Stimulated activated naive B cell treated with anti-CD40 and anti-IgM and Interleukin-4, amounts not matched to agents 10 μg/mL and 1 μg/mL and 100 μg/mL, for 72 hours (primary cell): ENCODE measurements around the gene NEK9.
A peak's percentile ranks its signal among the peaks of the same experiment; 100 is the strongest.
"Not testable (repeated sequence)": the region's sequence is repeated elsewhere in the genome, so short reads cannot be mapped to it uniquely, and the experiment has no call there.

Source experiments
- ATAC-seq, 2 donors: fragments of 150-1000 bp; cut with Tn5 transposase; replicated peaks; 2 replicates each; pipeline ENCODE4 v1.10.0; 2021; ENCODE audit warnings: moderate library complexity in 1 of 2
- DNase-seq: peaks from one replicate; pipeline ENCODE4 v3.0.0; 2021
- H3K27ac Mint-ChIP-seq: one replicate; pipeline ENCODE4 v1.8.0; 2022; ENCODE audit warnings: mild to moderate bottlenecking, mixed read lengths
- H3K27me3 Mint-ChIP-seq, 2 donors: one replicate each; pipeline ENCODE4 v1.8.0; 2022; ENCODE audit warnings: mixed read lengths in 2 of 2
- H3K36me3 Mint-ChIP-seq, 2 donors: one replicate each; pipeline ENCODE4 v1.8.0; 2022; ENCODE audit warnings: mixed read lengths in 2 of 2, mild to moderate bottlenecking in 1 of 2
- H3K4me1 Mint-ChIP-seq, 2 donors: one replicate each; pipeline ENCODE4 v1.8.0; 2022; ENCODE audit warnings: mixed read lengths in 2 of 2, mild to moderate bottlenecking in 1 of 2
- H3K4me3 Mint-ChIP-seq, 2 donors: one replicate each; pipeline ENCODE4 v1.8.0; 2022; ENCODE audit warnings: mild to moderate bottlenecking in 2 of 2, mixed read lengths in 2 of 2, moderate library complexity in 1 of 2
- H3K9me3 Mint-ChIP-seq, 2 donors: one replicate each; pipeline ENCODE4 v1.8.0; 2022; ENCODE audit warnings: mixed read lengths in 2 of 2, mild to moderate bottlenecking in 1 of 2

NEK9 gene

DNA sequence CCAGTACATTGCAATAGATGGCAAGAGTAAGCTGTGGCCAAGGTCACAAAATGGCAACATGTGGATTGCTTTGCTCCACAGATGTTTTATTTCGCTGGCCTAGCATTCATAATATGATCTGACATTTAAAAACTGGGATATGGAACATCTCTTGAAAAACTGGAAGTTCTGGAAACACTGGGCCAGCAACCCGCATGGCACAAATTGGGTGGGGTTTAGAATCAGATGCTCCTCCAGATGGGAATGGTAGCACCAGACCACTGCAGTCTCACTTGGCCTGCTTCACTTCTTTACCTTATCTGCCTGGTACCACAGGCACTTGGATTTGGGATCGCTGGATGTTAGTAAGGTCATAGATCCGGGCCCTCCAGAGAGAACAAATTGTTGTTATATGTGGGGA lies 47.3 kb downstream of the NEK9 start:
- no peaks in the 10 kb centered on the region for H3K9me3 Mint-ChIP-seq
- no peaks in the 10 kb centered on the region for H3K27me3 Mint-ChIP-seq
- no peaks in the 10 kb centered on the region for H3K4me1 Mint-ChIP-seq
- peaks cover 8 to 26% of the 10 kb centered on the region in 2 donors for H3K36me3 Mint-ChIP-seq
- H3K4me3 Mint-ChIP-seq, result no peak overlapping the region
- no peak overlapping the region for H3K27ac Mint-ChIP-seq
- ATAC-seq, result no peak
- no peak for DNase-seq

DNA sequence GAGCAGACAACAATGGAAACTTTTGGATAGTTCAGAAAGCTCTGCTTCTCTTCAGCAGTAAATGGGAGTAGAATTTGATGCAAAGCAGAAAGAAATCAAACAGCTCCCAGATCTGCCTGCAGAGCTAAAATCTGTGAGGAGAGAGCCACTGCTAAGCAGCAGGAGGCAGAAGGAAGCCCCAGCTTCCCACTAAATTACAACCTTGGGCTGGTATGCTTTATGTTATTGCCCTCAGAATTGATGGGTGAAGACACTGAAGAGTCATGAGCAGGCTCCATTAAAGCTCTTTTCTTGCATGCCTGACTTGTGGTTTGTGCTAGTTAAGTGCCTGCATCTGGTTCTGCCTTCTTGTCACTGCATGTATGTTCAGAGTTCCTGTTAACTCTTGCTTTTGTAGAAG lies 49.1 kb downstream of the NEK9 start:
- Mint-ChIP-seq H3K4me3 (no peak overlapping the region), H3K27me3 (no peaks in the 10 kb centered on the region), H3K4me1 (no peaks in the 10 kb centered on the region), H3K9me3 (no peaks in the 10 kb centered on the region), H3K27ac (no peak overlapping the region), H3K36me3 (peaks cover 0 to 12% of the 10 kb centered on the region in 2 donors)
- ATAC-seq (no peak), DNase-seq (no peak)

- no peak overlapping the region for H3K27ac Mint-ChIP-seq
- H3K9me3 Mint-ChIP-seq, result no peaks in the 10 kb centered on the region
- no peak overlapping the region for H3K4me3 Mint-ChIP-seq
These were observed 56.5 kb downstream of the NEK9 start for GRCh38 chr14:75070383-75070782.

GRCh38 chr14:75069811-75070145 lies 57.1 kb downstream of the NEK9 start:
- Mint-ChIP-seq H3K27me3 (no peaks in the 10 kb centered on the region), H3K4me3 (peak overlapping the region in 1 of 2 donors; percentile 39), H3K9me3 (no peaks in the 10 kb centered on the region), H3K36me3 (peaks cover 0 to under 1% of the 10 kb centered on the region in 2 donors), H3K4me1 (peaks cover 3 to 6% of the 10 kb centered on the region in 2 donors), H3K27ac (peak overlapping the region; percentile 90)
- DNase-seq (no peak), ATAC-seq (peak in 1 of 2 donors; percentile 2)

More at GRCh38 chr14:75070383-75070782, 56.5 kb downstream of the NEK9 start:
- ATAC-seq, result no peak
- Mint-ChIP-seq H3K36me3 (peaks cover 0 to 5% of the 10 kb centered on the region in 2 donors), H3K27me3 (no peaks in the 10 kb centered on the region), H3K4me1 (peaks cover 3 to 6% of the 10 kb centered on the region in 2 donors)
- no peak for DNase-seq

- Mint-ChIP-seq H3K27ac (peak within 1 kb of the TSS; percentile 90), H3K27me3 (no peaks in the 10 kb centered on the region), H3K36me3 (no peaks in the 10 kb centered on the region), H3K4me3 (peak within 1 kb of the TSS in 1 of 2 donors; percentile 39), H3K4me1 (peaks cover 3 to 6% of the 10 kb centered on the region in 2 donors), H3K9me3 (no peaks in the 10 kb centered on the region)
- peak; percentile 77 for DNase-seq
- ATAC-seq, result peak; percentile 91 to 93
These were observed 57.6 kb downstream of the NEK9 start, which contains the start of gene ZC2HC1C for GRCh38 chr14:75069121-75069810. Gene ZC2HC1C, plus strand, starts transcription at chr14:75069641. Its CDS starts 933 bp downstream, at chr14:75070574.

- Mint-ChIP-seq H3K27me3 (no peaks in the 10 kb centered on the region), H3K4me1 (peaks cover 3 to 14% of the 10 kb centered on the region in 2 donors), H3K36me3 (peaks cover 3% of the 10 kb centered on the region in 2 donors), H3K4me3 (no peak overlapping the region), H3K9me3 (no peaks in the 10 kb centered on the region), H3K27ac (no peak overlapping the region)
- ATAC-seq (peak in 1 of 2 donors; percentile 11), DNase-seq (no peak)
These were observed 58.3 kb downstream of the NEK9 start for GRCh38 chr14:75068294-75069120.

- not testable (repeated sequence) for ATAC-seq, DNase-seq, H3K9me3 Mint-ChIP-seq, H3K4me3 Mint-ChIP-seq, H3K27ac Mint-ChIP-seq, H3K27me3 Mint-ChIP-seq, H3K36me3 Mint-ChIP-seq
- peaks cover 8 to 20% of the 10 kb centered on the region in 2 donors for H3K4me1 Mint-ChIP-seq
These were observed 59.1 kb downstream of the NEK9 start for GRCh38 chr14:75067765-75068164.

DNA sequence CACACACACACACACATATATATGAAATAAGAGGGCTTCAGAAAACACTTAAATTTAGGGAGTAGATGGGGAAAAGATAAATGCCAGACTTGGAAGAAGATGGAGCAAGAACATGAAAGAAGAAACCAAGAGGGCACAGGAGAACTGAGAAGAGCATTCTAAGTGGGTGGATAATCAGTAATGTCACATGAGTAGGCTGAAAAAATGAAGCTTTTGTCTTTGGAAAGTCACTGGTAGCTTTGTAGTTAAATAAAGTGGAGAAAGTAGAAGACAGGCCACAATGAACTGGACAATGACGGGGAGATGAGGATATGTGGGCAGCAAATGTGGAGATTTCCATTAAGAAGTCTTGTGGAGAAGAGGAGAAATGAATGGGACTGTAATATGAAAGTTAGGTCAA lies 59.6 kb downstream of the NEK9 start:
- Mint-ChIP-seq H3K36me3 (peaks cover 3% of the 10 kb centered on the region in 2 donors), H3K4me1 (peaks cover 8 to 20% of the 10 kb centered on the region in 2 donors), H3K27ac (no peak overlapping the region), H3K4me3 (no peak overlapping the region), H3K9me3 (no peaks in the 10 kb centered on the region), H3K27me3 (no peaks in the 10 kb centered on the region)
- DNase-seq (no peak), ATAC-seq (no peak)

GRCh38 chr14:75066691-75067090 lies 60.2 kb downstream of the NEK9 start:
- Mint-ChIP-seq H3K4me1 (peaks cover 8 to 20% of the 10 kb centered on the region in 2 donors), H3K36me3 (peaks cover 3% of the 10 kb centered on the region in 2 donors), H3K4me3 (no peak overlapping the region), H3K27me3 (no peaks in the 10 kb centered on the region), H3K9me3 (no peaks in the 10 kb centered on the region), H3K27ac (no peak overlapping the region)
- DNase-seq, result no peak
- ATAC-seq, result no peak

DNA sequence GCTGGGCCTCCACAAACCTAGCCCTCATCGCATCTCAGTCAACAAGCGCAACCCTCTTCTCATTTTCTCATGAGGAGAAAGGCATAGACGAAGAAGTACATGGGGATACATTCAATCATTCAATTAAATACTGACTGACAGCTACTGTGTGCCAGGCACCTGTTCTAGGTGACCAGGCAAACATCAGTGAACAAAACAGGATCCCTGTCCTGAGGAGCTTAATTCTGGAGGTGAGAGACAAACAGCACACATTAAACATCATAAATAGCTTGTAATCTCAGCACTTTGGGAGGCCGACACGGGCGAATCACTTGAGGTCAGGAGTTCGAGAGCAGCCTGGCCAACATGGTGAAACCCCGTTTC lies 62.7 kb downstream of the NEK9 start:
- Mint-ChIP-seq H3K36me3 (peaks cover 15 to 16% of the 10 kb centered on the region in 2 donors), H3K9me3 (no peaks in the 10 kb centered on the region), H3K4me1 (peaks cover 5 to 14% of the 10 kb centered on the region in 2 donors), H3K4me3 (peak overlapping the region; percentile 95 to 100), H3K27me3 (no peaks in the 10 kb centered on the region), H3K27ac (no peak overlapping the region)
- no peak for DNase-seq
- peak; percentile 38 to 42 for ATAC-seq

DNA sequence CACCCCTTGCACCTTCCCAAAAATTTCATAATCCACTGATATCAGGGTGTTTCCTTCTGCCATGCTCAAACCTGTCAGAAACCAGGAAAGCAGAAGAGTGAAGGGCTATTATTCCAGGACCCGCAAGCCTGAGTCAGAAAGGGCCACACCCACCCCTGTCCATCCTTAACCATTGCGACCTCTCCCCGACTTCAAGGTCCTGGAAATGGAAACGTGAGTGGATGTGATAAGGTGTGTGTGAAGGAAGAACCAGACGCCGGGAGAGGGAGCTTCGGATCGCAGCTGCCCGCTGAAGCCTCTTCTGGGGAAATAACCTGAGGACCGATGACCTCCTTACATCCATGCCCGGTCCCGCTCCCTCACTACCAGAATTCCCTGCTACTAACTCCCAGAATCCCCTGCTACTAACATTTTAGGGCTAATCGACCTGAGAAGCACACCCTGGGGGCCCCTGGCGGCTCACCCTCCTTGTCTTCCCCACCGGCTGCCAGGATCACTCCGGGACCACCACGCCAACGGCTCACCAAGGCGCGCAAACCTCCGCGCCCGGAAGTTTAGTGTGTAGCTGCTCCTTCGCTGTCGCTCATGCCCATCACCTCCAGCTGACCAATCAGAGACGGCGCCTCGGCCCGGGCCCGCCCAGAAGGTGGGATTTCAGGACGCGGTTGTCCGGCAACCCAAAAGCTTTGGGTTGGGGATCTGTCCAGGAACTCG lies 63.2 kb downstream of the NEK9 start, which contains the start of gene ACYP1:
ACYP1 (minus strand) TSS at position 534 of the 714 bp plus-strand sequence; CDS start at position 63, 471 bp downstream.
- Mint-ChIP-seq H3K9me3 (no peaks in the 10 kb centered on the region), H3K4me1 (peaks cover 5 to 14% of the 10 kb centered on the region in 2 donors), H3K36me3 (peaks cover 15 to 17% of the 10 kb centered on the region in 2 donors), H3K27me3 (no peaks in the 10 kb centered on the region), H3K4me3 (peak within 1 kb of the TSS; percentile 95 to 100), H3K27ac (peak within 1 kb of the TSS; percentile 98)
- DNase-seq (peak; percentile 89), ATAC-seq (peak; percentile 100)

DNA sequence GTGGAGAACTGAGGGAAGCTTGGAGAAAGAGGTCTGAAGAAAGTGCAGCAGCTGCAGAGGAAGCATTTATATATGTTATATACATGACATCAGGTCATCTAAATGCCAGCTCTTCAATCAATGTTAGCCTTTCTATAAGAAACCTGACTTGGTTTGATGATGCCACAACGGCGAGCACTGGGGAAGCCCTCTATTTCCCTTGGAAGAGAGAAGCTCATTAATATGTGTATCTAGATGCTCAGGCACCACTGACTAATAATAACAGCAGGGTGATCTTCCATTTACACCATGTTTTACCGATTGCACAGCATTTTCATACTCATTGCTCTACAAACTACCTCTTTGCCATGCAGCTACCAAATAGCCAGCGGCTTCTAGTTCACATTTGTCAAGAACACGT lies 63.8 kb downstream of the NEK9 start:
- Mint-ChIP-seq H3K27me3 (no peaks in the 10 kb centered on the region), H3K27ac (peak overlapping the region; percentile 98), H3K4me1 (peaks cover 5 to 14% of the 10 kb centered on the region in 2 donors), H3K9me3 (no peaks in the 10 kb centered on the region), H3K36me3 (peaks cover 15 to 22% of the 10 kb centered on the region in 2 donors), H3K4me3 (peak overlapping the region; percentile 95 to 100)
- peak in 1 of 2 donors; percentile 4 for ATAC-seq
- DNase-seq, result no peak

DNA sequence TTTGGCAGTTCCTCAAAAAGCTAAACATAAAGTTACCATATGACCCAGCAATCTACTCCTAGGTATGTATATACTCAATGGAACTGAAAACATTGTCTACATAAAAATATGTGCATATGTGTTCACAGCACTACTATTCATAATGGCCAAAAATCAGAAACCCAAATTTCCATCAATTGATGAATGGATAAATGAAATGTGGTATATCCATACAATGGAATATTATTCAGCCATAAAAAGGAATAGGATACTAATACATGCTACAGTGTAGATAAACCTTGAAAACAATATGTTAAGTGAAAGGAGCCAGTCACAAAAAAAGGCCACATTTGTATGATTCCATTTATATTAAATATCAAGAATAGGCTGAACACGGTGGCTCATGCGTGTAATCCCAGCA lies 66.4 kb downstream of the NEK9 start:
- H3K27ac Mint-ChIP-seq, result no peak overlapping the region
- H3K4me1 Mint-ChIP-seq, result peaks cover 5 to 14% of the 10 kb centered on the region in 2 donors

GRCh38 chr14:75059642-75060041 lies 67.2 kb downstream of the NEK9 start:
- DNase-seq, result no peak
- H3K36me3 Mint-ChIP-seq, result peaks cover 19 to 36% of the 10 kb centered on the region in 2 donors

More for the DNA sequence above, 66.4 kb downstream of the NEK9 start:
- ATAC-seq (no peak), DNase-seq (no peak)
- Mint-ChIP-seq H3K9me3 (no peaks in the 10 kb centered on the region), H3K4me3 (no peak overlapping the region), H3K27me3 (no peaks in the 10 kb centered on the region), H3K36me3 (peaks cover 18 to 32% of the 10 kb centered on the region in 2 donors)

More at GRCh38 chr14:75059642-75060041, 67.2 kb downstream of the NEK9 start:
- Mint-ChIP-seq H3K27ac (no peak overlapping the region), H3K27me3 (no peaks in the 10 kb centered on the region), H3K9me3 (no peaks in the 10 kb centered on the region), H3K4me1 (peaks cover 5 to 14% of the 10 kb centered on the region in 2 donors), H3K4me3 (no peak overlapping the region)
- no peak for ATAC-seq
